H9 (cell line): ENCODE results near the gene VIT. TPM values are rescaled to one million over a fixed set of nuclear protein-coding genes. Genes with fewer than 3 reads are reported as not detected.

ENCODE experiments used
- DNase-seq: peaks from one replicate; pipeline ENCODE4 v3.0.0-alpha.2; 2017
- H2AFZ ChIP-seq: one replicate; pipeline ENCODE4 v1.6.1; 2013; ENCODE audit warnings: mild to moderate bottlenecking, low read length, control low read depth, moderate library complexity
- H2AK5ac ChIP-seq: 2 replicates; pipeline ENCODE4 v1.6.1; 2013; ENCODE audit warnings: low read length, control low read depth, mixed read lengths; ENCODE audit not compliant: insufficient read length
- H2BK120ac ChIP-seq: one replicate; pipeline ENCODE4 v1.6.1; 2013; ENCODE audit warnings: low read depth, mild to moderate bottlenecking, low read length, control low read depth, inconsistent platforms; ENCODE audit not compliant: poor library complexity, severe bottlenecking
- H2BK12ac ChIP-seq: 2 replicates; pipeline ENCODE4 v1.6.1; 2013; ENCODE audit warnings: low read length, control low read depth, mixed read lengths, low read depth; ENCODE audit not compliant: insufficient read length
- H2BK15ac ChIP-seq: 2 replicates; pipeline ENCODE4 v1.6.1; 2013; ENCODE audit warnings: low read depth, low read length, control low read depth
- H2BK20ac ChIP-seq: one replicate; pipeline ENCODE4 v1.6.1; 2013; ENCODE audit warnings: low read depth, mild to moderate bottlenecking, low read length, control low read depth, inconsistent platforms; ENCODE audit not compliant: poor library complexity, severe bottlenecking
- H2BK5ac ChIP-seq: 2 replicates; pipeline ENCODE4 v1.6.1; 2013; ENCODE audit warnings: low read length, control low read depth, mixed read lengths; ENCODE audit not compliant: insufficient read length
- H3K14ac ChIP-seq: 2 replicates; pipeline ENCODE4 v1.6.1; 2013; ENCODE audit warnings: low read length, control low read depth; ENCODE audit not compliant: insufficient read depth
- H3K18ac ChIP-seq: 2 replicates; pipeline ENCODE4 v1.6.1; 2013; ENCODE audit warnings: low read depth, mild to moderate bottlenecking, mixed read lengths, low read length, control low read depth; ENCODE audit not compliant: insufficient read length
- H3K23ac ChIP-seq: 2 replicates; pipeline ENCODE4 v1.6.1; 2013; ENCODE audit warnings: low read length, control low read depth, mixed read lengths, low read depth; ENCODE audit not compliant: insufficient read length
- H3K23me2 ChIP-seq: 2 replicates; pipeline ENCODE4 v1.6.1; 2013; ENCODE audit warnings: low read depth, mild to moderate bottlenecking, mixed read lengths, low read length, control low read depth; ENCODE audit not compliant: insufficient read length, poor library complexity, severe bottlenecking
- H3K27ac ChIP-seq: 2 replicates; pipeline ENCODE4 v1.5.1; 2013; ENCODE audit warnings: low read length, control low read depth, mixed read lengths, low read depth; ENCODE audit not compliant: insufficient read length
- H3K27me3 ChIP-seq: 2 replicates; pipeline ENCODE4 v1.6.1; 2013; ENCODE audit warnings: low read length, control low read depth, inconsistent platforms; ENCODE audit not compliant: insufficient read depth
- H3K4ac ChIP-seq: 2 replicates; pipeline ENCODE4 v1.6.1; 2013; ENCODE audit warnings: low read depth, mild to moderate bottlenecking, control low read depth, inconsistent platforms, low read length, moderate library complexity
- H3K4me1 ChIP-seq: 2 replicates; pipeline ENCODE4 v1.6.1; 2013; ENCODE audit warnings: low read length, control low read depth, inconsistent platforms; ENCODE audit not compliant: insufficient read depth
- H3K4me2 ChIP-seq: 2 replicates; pipeline ENCODE4 v1.6.1; 2013; ENCODE audit warnings: low read length, control low read depth, mixed read lengths; ENCODE audit not compliant: insufficient read length, insufficient read depth
- H3K56ac ChIP-seq: 2 replicates; pipeline ENCODE4 v1.6.1; 2013; ENCODE audit warnings: low read depth, mild to moderate bottlenecking, mixed read lengths, low read length, control low read depth; ENCODE audit not compliant: insufficient read length
- H3K79me1 ChIP-seq: 2 replicates; pipeline ENCODE4 v1.6.1; 2013; ENCODE audit warnings: low read depth, mild to moderate bottlenecking, moderate library complexity, low read length, control low read depth, inconsistent platforms; ENCODE audit not compliant: insufficient read depth, poor library complexity, severe bottlenecking
- H3K79me2 ChIP-seq: 2 replicates; pipeline ENCODE4 v1.6.1; 2013; ENCODE audit warnings: low read length, control low read depth, inconsistent platforms; ENCODE audit not compliant: insufficient read depth
- H3K9ac ChIP-seq: 2 replicates; pipeline ENCODE4 v1.6.1; 2013; ENCODE audit warnings: low read length, control low read depth, mixed read lengths; ENCODE audit not compliant: insufficient read length; ENCODE audit errors: extremely low read depth
- H3K9me3 ChIP-seq: one replicate; pipeline ENCODE4 v1.6.1; 2013; ENCODE audit warnings: low read depth, low read length, inconsistent platforms; ENCODE audit not compliant: control insufficient read depth
- H3T11ph ChIP-seq: one replicate; pipeline ENCODE4 v1.6.1; 2013; ENCODE audit warnings: mild to moderate bottlenecking, low read length, control low read depth, inconsistent platforms
- H4K20me1 ChIP-seq: one replicate; pipeline ENCODE4 v1.6.1; 2013; ENCODE audit not compliant: control insufficient read depth, insufficient read length, insufficient read depth
- H4K5ac ChIP-seq: 2 replicates; pipeline ENCODE4 v1.6.1; 2013; ENCODE audit warnings: low read depth, mild to moderate bottlenecking, mixed read lengths, low read length, control low read depth; ENCODE audit not compliant: insufficient read length
- H4K8ac ChIP-seq: replicated peaks from 2 replicates; pipeline ENCODE4 v1.6.1; 2013; ENCODE audit warnings: low read length, control low read depth, mixed read lengths, low read depth; ENCODE audit not compliant: insufficient read length
- H4K91ac ChIP-seq: 2 replicates; pipeline ENCODE4 v1.6.1; 2013; ENCODE audit warnings: low read depth, mild to moderate bottlenecking, moderate library complexity, mixed read lengths, low read length, control low read depth; ENCODE audit not compliant: insufficient read length
- H3K27ac Mint-ChIP-seq, 3 experiments: 2 replicates in 2 of 3; 3 replicates in 1 of 3; pipeline ENCODE4 v1.8.0; 2020 to 2021; ENCODE audit warnings: mixed read lengths in 3 of 3, mild to moderate bottlenecking in 1 of 3, moderate library complexity in 1 of 3
- H3K27me3 Mint-ChIP-seq: 2 replicates; pipeline ENCODE4 v1.8.0; 2021; ENCODE audit warnings: low read depth, mild to moderate bottlenecking, moderate library complexity, mixed read lengths
- H3K36me3 Mint-ChIP-seq, 3 experiments: 2 replicates in 2 of 3; 3 replicates in 1 of 3; pipeline ENCODE4 v1.8.0; 2020 to 2021; ENCODE audit warnings: low read depth in 3 of 3, mixed read lengths in 3 of 3; ENCODE audit not compliant: insufficient read depth in 1 of 3
- H3K4me1 Mint-ChIP-seq, 2 experiments: 2 replicates each; pipeline ENCODE4 v1.8.0; 2020; ENCODE audit warnings: mixed read lengths in 2 of 2
- H3K4me3 Mint-ChIP-seq, 2 experiments: 2 replicates in 1 of 2; 3 replicates in 1 of 2; pipeline ENCODE4 v1.8.0; 2020 to 2021; ENCODE audit warnings: mild to moderate bottlenecking in 2 of 2, mixed read lengths in 2 of 2, moderate library complexity in 1 of 2
- H3K9me3 Mint-ChIP-seq, 2 experiments: 2 replicates in 1 of 2; 3 replicates in 1 of 2; pipeline ENCODE4 v1.8.0; 2020; ENCODE audit warnings: mild to moderate bottlenecking in 2 of 2, mixed read lengths in 2 of 2, moderate library complexity in 1 of 2
- CTCF ChIP-seq: fragments of 200-600 bp; sonication (generic); conservative IDR thresholded peaks from 3 replicates; pipeline ENCODE4 v1.8.0; 2021; ENCODE audit warnings: antibody characterized with exemption, mild to moderate bottlenecking
- WGBS: extraction: QIAGEN DNeasy Blood & Tissue Kit; methylation state at CpG from one replicate; pipeline ENCODE4 v1.1.7; 2013; ENCODE audit warnings: missing lambda C conversion rate, low lambda C conversion rate, mixed read lengths; ENCODE audit not compliant: insufficient read length; ENCODE audit errors: extremely low coverage; 5-methylcytosine and 5-hydroxymethylcytosine counted together
- total RNA-seq: library from RNA; stranded (reverse); gene quantifications from 2 replicates; pipeline ENCODE4 v1.2.1, GENCODE V29; 2021

Gene VIT
- total RNA-seq, 1 experiment from 2014 or later, result 0.15 TPM

DNA sequence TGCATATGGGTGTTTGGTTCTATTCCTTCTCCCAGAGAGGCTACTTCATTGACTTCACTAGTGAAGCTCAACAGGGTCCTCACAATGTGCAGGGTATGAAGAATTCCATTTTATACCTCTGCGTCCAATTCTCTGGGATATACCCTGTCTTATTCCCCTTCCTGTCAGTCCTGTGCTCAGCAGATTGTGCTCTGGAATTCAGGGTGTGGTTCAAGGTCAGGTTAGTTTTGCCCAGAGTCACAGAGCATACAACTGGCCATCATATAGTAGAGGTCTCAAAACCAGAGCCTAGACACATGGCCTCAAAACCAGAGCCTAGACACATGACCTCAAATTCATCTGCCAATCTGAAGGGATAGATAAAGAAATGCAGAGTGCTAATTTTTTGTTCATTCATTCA is 38.8 kb upstream of the VIT start:
- Mint-ChIP-seq H3K36me3 (no peaks in the 10 kb centered on the region), H3K4me3 (no peak overlapping the region), H3K27me3 (no peaks in the 10 kb centered on the region; the same call in 1 of the 2 replicates), H3K27ac (peak overlapping the region in 1 of 3 experiments; percentile 68; a peak in 1 of 7 replicates), H3K4me1 (peaks cover 0 to 5% of the 10 kb centered on the region in 2 experiments; a peak in 1 of 4 replicates), H3K9me3 (peaks cover 2 to 3% of the 10 kb centered on the region in 2 experiments; a peak in 2 of 5 replicates)
- Histone ChIP-seq H2AFZ (no peak overlapping the region), H2BK5ac (no peak overlapping the region), H3T11ph (no peak overlapping the region), H3K27ac (no peak overlapping the region), H3K56ac (no peak overlapping the region), H3K23ac (no peak overlapping the region), H3K4me2 (no peak overlapping the region), H2AK5ac (no peak overlapping the region), H3K9me3 (no peaks in the 10 kb centered on the region), H4K5ac (no peak overlapping the region), H3K23me2 (no peaks in the 10 kb centered on the region), H3K27me3 (no peaks in the 10 kb centered on the region; the same call in 1 of the 2 replicates), H3K79me2 (no peaks in the 10 kb centered on the region), H3K14ac (no peak overlapping the region), H4K8ac (no peak overlapping the region), H2BK20ac (no peak overlapping the region), H4K20me1 (no peaks in the 10 kb centered on the region), H3K4ac (no peak overlapping the region), H3K9ac (no peak overlapping the region), H2BK15ac (no peak overlapping the region), H3K4me1 (no peaks in the 10 kb centered on the region), H2BK12ac (no peak overlapping the region), H2BK120ac (no peak overlapping the region), H3K79me1 (no peaks in the 10 kb centered on the region), H4K91ac (no peak overlapping the region), H3K18ac (no peak overlapping the region)
- no CpG with 5 or more reads among the region's 1 CpG for WGBS
- DNase-seq, result no peak
- no peak for TF ChIP-seq CTCF
